Activated CD8-positive, alpha-beta memory T cell treated with anti-CD3 and anti-CD28 coated beads, Interleukin-2, amount 50 U/mL, for 48 hours (primary cell): ENCODE results near the gene ANK2.

Source experiments
- DNase-seq: peaks from one replicate; pipeline ENCODE4 v3.0.0-alpha.2; 2020

ANK2 gene

GRCh38 chr4:113101669-113102068, 52.2 kb downstream of the ANK2 start:
- no peak for DNase-seq

GRCh38 chr4:113103556-113103955, 54.1 kb downstream of the ANK2 start:
- DNase-seq = no peak

- DNase-seq = no peak
Observed at GRCh38 chr4:113106108-113106507, 56.7 kb downstream of the ANK2 start.

- no peak for DNase-seq
Observed at GRCh38 chr4:113109106-113109718, 59.8 kb downstream of the ANK2 start.

- no peak for DNase-seq
Observed at GRCh38 chr4:113112338-113112978, 63.0 kb downstream of the ANK2 start.

- no peak for DNase-seq
Observed at GRCh38 chr4:113113151-113113550, 63.7 kb downstream of the ANK2 start.

- DNase-seq = no peak
Observed at GRCh38 chr4:113114884-113115283, 65.4 kb downstream of the ANK2 start.

- no peak for DNase-seq
Observed at GRCh38 chr4:113116414-113117357, 67.2 kb downstream of the ANK2 start.

GRCh38 chr4:113117358-113117702, 67.9 kb downstream of the ANK2 start:
- DNase-seq = no peak

GRCh38 chr4:113122066-113122465, 72.6 kb downstream of the ANK2 start:
- no peak for DNase-seq

- DNase-seq = no peak
Observed at GRCh38 chr4:113125418-113125817, 76.0 kb downstream of the ANK2 start.

GRCh38 chr4:113131136-113131535, 81.7 kb downstream of the ANK2 start:
- DNase-seq = no peak

- DNase-seq = no peak
Observed at GRCh38 chr4:113131621-113132020, 82.2 kb downstream of the ANK2 start.

- no peak for DNase-seq
Observed at GRCh38 chr4:113141901-113142346, 92.5 kb downstream of the ANK2 start.

- no peak for DNase-seq
Observed at GRCh38 chr4:113142351-113142750, 92.9 kb downstream of the ANK2 start.

- DNase-seq = no peak
Observed at GRCh38 chr4:113144091-113144490, 94.6 kb downstream of the ANK2 start.

GRCh38 chr4:113145147-113145518, 95.7 kb downstream of the ANK2 start:
- DNase-seq = no peak

GRCh38 chr4:113145519-113146291, 96.3 kb downstream of the ANK2 start:
- no peak for DNase-seq

- DNase-seq = no peak
Observed at GRCh38 chr4:113146876-113147358, 97.5 kb downstream of the ANK2 start.

GRCh38 chr4:113147498-113148111, 98.2 kb downstream of the ANK2 start:
- DNase-seq = no peak

GRCh38 chr4:113148925-113149324, 99.5 kb downstream of the ANK2 start:
- no peak for DNase-seq

- DNase-seq = no peak
Observed at GRCh38 chr4:113153529-113154101, 104.2 kb downstream of the ANK2 start.
